Measurements from ENCODE around the gene ERLEC1. TPM values are rescaled to one million over a fixed set of nuclear protein-coding genes. Genes with fewer than 3 reads are reported as not detected.
A peak's percentile ranks its signal among the peaks of the same experiment; 100 is the strongest.
"Not testable (repeated sequence)": the region's sequence is repeated elsewhere in the genome, so short reads cannot be mapped to it uniquely, and the experiment has no call there.

The ERLEC1 gene, protein sequence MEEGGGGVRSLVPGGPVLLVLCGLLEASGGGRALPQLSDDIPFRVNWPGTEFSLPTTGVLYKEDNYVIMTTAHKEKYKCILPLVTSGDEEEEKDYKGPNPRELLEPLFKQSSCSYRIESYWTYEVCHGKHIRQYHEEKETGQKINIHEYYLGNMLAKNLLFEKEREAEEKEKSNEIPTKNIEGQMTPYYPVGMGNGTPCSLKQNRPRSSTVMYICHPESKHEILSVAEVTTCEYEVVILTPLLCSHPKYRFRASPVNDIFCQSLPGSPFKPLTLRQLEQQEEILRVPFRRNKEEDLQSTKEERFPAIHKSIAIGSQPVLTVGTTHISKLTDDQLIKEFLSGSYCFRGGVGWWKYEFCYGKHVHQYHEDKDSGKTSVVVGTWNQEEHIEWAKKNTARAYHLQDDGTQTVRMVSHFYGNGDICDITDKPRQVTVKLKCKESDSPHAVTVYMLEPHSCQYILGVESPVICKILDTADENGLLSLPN
- 29.3 TPM for polyA plus RNA-seq (2012; ENCODE audit: insufficient read depth, insufficient read length)

GRCh38 chr2:53786705-53787613 is at the start of gene ERLEC1, which contains the start of gene ASB3:
Gene ERLEC1 (plus strand): TSS chr2:53787044. CDS start chr2:53787211, 167 bp downstream.
Gene ASB3 (minus strand): TSS chr2:53786953. CDS start chr2:53765572, 21,381 bp downstream.
- peak; percentile 86 for DNase-seq (ENCODE audit: low read depth, low spot score)
- peak within 1 kb of the TSS; percentile 94 for H3K4me3 ChIP-seq (ENCODE audit: low read length)

DNA sequence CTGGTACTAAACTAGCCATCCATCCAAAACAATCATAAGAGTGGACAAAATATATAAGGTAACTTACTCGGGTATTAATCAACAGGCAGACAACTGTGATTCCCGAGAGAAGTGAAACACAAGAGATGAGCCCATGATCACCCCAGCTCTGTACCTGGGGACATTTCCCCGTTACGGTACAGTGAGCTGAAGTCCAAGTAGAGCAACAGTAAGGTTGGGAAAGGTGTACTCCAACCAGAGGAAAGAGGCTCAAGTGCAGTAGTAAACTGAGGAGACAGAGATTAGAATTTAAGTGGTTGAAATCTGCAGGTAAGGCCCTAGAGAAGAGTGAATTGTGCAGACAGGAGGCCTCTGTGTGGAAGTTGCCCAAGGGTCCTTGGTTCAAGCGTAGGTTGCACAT is 49.8 kb upstream of the ERLEC1 start:
- no peak overlapping the region for H3K4me3 ChIP-seq (ENCODE audit: low read length)
- no peak for DNase-seq (ENCODE audit: low read depth, low spot score)

DNA sequence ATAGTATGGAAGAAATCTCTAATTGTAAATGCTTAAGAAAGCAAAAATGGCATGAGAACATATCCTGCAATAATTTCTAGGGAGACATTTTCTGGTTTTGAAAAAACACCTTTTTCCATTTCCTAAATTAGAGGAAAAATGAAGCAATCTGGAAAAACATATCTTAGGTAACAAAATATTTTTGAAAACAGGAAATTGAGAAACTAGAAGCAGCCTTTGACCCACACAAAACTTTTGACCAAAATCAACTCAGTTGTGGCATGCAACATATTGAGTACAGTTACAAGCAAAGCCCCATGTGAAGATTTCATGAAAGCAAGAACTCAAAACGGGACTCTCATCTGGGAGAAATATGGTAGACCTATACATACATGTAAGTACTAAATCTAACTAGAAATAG is 47.8 kb upstream of the ERLEC1 start:
- no peak overlapping the region for H3K4me3 ChIP-seq (ENCODE audit: low read length)
- DNase-seq (ENCODE audit: low read depth, low spot score): no peak

- H3K4me3 ChIP-seq (ENCODE audit: low read length): no peak overlapping the region
- DNase-seq (ENCODE audit: low read depth, low spot score): no peak
These were observed 46.7 kb upstream of the ERLEC1 start for GRCh38 chr2:53740170-53740569.

DNA sequence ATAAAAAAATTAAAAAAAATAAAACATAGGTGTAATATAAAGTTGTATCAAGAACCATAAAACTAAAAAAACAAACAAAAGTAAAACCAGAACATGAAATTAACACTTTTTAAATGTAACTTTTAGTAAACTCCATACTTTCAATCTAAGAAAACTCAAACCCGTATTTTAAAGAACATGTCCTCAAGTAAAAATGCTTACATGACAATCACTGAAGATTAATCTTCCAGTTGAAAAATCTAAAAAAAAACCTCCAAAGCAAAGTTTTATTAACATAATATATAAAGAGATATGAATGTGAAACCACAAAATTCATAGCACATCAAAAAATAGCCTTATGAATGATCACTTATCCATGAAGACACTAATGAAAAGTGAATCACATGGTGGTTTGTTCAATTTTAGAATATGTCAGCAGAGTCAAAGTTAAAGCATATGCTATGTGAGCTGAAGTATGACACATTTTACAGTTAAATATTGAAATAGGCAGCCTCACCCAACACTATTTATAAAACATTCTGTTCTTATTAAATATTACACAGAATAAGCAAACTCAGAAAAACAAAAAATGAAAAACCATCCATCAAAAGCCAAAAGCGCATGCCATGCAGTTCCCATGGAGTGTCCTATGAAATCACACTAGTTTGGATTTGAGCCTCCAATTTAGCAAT is 42.3 kb upstream of the ERLEC1 start:
- no peak for DNase-seq (ENCODE audit: low read depth, low spot score)
- no peak overlapping the region for H3K4me3 ChIP-seq (ENCODE audit: low read length)

DNA sequence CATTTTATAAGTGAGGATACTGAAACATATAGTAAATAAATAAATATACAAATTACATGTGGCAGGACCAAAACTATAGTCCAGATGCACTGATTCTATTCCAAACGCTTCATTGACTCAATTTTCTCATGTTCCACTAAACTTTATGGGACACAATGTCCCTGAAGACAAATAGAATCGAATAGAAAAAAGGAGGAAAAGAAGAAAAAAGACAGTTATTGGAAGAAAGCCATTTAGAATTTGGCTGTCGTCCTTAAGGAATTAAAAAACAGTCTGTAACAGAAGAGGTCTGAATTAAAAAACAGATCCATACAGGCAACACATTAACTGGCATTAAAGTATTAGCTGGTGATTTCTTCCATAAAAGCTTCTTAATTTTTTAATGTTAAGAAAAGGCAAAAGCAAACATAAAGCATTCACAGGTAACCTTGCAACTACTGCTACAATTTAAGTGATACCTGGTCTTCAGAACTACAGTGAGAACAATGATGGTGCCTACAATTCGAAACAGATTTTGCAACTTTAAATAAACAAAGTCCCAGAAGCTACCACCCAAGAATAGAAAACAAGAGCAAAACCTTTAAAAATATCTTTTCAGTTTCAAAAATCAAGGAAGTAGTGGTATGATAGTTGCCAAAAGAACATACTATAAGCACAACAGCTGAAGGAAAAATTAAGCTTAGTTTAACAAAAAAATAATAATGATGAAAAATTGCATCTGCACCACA is 36.6 kb upstream of the ERLEC1 start:
- H3K4me3 ChIP-seq (ENCODE audit: low read length): no peak overlapping the region
- DNase-seq (ENCODE audit: low read depth, low spot score): no peak

DNA sequence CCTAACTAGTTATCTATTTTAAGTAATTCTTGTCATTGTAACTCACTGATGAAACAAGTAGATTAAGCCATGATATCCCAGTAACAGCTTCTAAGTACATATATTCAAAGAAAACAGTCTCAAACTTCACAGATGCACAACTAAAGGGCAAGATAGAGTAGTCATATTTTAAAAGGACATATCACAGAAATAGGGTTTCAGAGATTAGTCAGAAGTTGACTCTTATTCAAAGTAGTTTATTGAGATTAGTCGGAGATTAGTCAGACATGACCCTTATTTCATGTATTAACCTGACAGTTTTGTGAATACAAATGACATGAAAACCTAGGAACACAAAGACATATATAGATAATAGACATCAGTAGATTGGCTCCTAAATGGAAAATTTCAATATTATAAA is 35.1 kb upstream of the ERLEC1 start:
- H3K4me3 ChIP-seq (ENCODE audit: low read length): no peak overlapping the region
- no peak for DNase-seq (ENCODE audit: low read depth, low spot score)

GRCh38 chr2:53752385-53752784 is 34.5 kb upstream of the ERLEC1 start:
- DNase-seq (ENCODE audit: low read depth, low spot score): no peak
- H3K4me3 ChIP-seq (ENCODE audit: low read length): no peak overlapping the region

- no peak overlapping the region for H3K4me3 ChIP-seq (ENCODE audit: low read length)
- no peak for DNase-seq (ENCODE audit: low read depth, low spot score)
These were observed 33.8 kb upstream of the ERLEC1 start for GRCh38 chr2:53753041-53753440.

GRCh38 chr2:53755121-53755520 is 31.7 kb upstream of the ERLEC1 start:
- DNase-seq (ENCODE audit: low read depth, low spot score): no peak
- no peak overlapping the region for H3K4me3 ChIP-seq (ENCODE audit: low read length)

- no peak for DNase-seq (ENCODE audit: low read depth, low spot score)
- no peak overlapping the region for H3K4me3 ChIP-seq (ENCODE audit: low read length)
These were observed 30.2 kb upstream of the ERLEC1 start for GRCh38 chr2:53756644-53757043.

DNA sequence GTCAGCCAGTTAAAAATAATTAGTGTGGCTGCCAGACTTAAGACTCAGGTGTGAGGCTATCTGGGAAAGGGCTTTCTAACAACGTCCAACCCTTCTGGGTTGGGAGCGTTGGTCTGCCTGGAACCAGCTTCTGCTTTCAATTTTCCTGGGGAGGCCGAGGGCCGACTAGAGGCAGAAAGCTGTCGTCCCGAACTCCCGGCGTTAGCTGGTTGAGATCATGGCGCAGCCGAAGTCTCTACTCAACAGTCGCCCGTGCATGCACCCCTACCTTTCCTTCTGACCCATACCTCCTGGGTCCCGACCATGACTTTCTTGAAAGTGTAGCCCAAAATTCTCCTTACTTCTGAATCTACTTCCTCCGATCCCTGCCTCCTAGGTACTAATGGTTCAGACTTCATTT is 29.6 kb upstream of the ERLEC1 start:
- not testable (repeated sequence) for H3K4me3 ChIP-seq (ENCODE audit: low read length); DNase-seq (ENCODE audit: low read depth, low spot score)

GRCh38 chr2:53765767-53766166 is 21.1 kb upstream of the ERLEC1 start:
- no peak overlapping the region for H3K4me3 ChIP-seq (ENCODE audit: low read length)

GRCh38 chr2:53767405-53768241 is 19.2 kb upstream of the ERLEC1 start, which contains the start of gene CHAC2:
Gene CHAC2 (plus strand): TSS chr2:53767804. CDS start chr2:53767887, 83 bp downstream.
- peak within 1 kb of the TSS; percentile 91 for H3K4me3 ChIP-seq (ENCODE audit: low read length)
- peak; percentile 78 for DNase-seq (ENCODE audit: low read depth, low spot score)

More at GRCh38 chr2:53765767-53766166, 21.1 kb upstream of the ERLEC1 start:
- no peak for DNase-seq (ENCODE audit: low read depth, low spot score)

DNA sequence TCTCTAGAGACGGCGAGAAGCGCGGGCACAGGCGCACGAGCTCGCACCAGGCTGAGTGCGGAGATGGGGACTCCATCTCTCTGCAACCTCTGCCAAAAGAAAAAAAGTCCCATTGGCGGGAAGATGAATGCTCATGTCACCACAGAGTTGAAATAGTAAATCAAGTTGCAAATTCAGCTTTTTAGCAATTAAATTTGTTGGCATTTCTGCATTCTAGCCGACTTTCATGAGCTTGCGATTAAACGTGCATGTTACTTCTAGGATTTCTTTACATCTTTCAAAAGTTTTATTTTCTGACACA is 18.7 kb upstream of the ERLEC1 start:
- peak; percentile 57 for DNase-seq (ENCODE audit: low read depth, low spot score)

GRCh38 chr2:53769318-53769945 is 17.4 kb upstream of the ERLEC1 start:
- H3K4me3 ChIP-seq (ENCODE audit: low read length): no peak overlapping the region
- no peak for DNase-seq (ENCODE audit: low read depth, low spot score)

More for the DNA sequence above, 18.7 kb upstream of the ERLEC1 start:
- H3K4me3 ChIP-seq (ENCODE audit: low read length): peak overlapping the region; percentile 91

- no peak overlapping the region for H3K4me3 ChIP-seq (ENCODE audit: low read length)
- no peak for DNase-seq (ENCODE audit: low read depth, low spot score)
These were observed 16.6 kb upstream of the ERLEC1 start for GRCh38 chr2:53770264-53770663.

Data from Jurkat, Clone E6-1 (cell line).